AG08395 (cell line): ENCODE results near the gene EIF4E3.

Experiments
- DNase-seq: peaks from one replicate; pipeline ENCODE4 v3.0.0; 2012; ENCODE audit warnings: mixed read lengths, low spot score

The EIF4E3 gene

GRCh38 chr3:71725271-71725991 lies at the start of gene EIF4E3:
EIF4E3 (minus strand) TSS chr3:71725402; CDS start chr3:71725367, 35 bp downstream.
- DNase-seq = peak; percentile 81

GRCh38 chr3:71771884-71772283 lies 46.7 kb upstream of the EIF4E3 start:
- no peak for DNase-seq

- no peak for DNase-seq
These were observed 45.9 kb upstream of the EIF4E3 start for GRCh38 chr3:71771126-71771525.

- DNase-seq = no peak
These were observed 38.2 kb upstream of the EIF4E3 start for GRCh38 chr3:71763426-71763825.

GRCh38 chr3:71760140-71760539 lies 34.9 kb upstream of the EIF4E3 start:
- no peak for DNase-seq

GRCh38 chr3:71759401-71759800 lies 34.2 kb upstream of the EIF4E3 start:
- DNase-seq = no peak

- DNase-seq = no peak
These were observed 32.9 kb upstream of the EIF4E3 start for GRCh38 chr3:71758091-71758490.

GRCh38 chr3:71754610-71755253 lies 29.5 kb upstream of the EIF4E3 start:
- no peak for DNase-seq

- peak; percentile 40 for DNase-seq
These were observed 28.8 kb upstream of the EIF4E3 start, which contains the start of gene GPR27 for GRCh38 chr3:71753701-71754609. GPR27 (plus strand) TSS chr3:71753855; CDS start chr3:71754050, 195 bp downstream.

- DNase-seq = no peak
These were observed 27.9 kb upstream of the EIF4E3 start for GRCh38 chr3:71752831-71753700.

- DNase-seq = no peak
These were observed 26.4 kb upstream of the EIF4E3 start for GRCh38 chr3:71751602-71752001.

GRCh38 chr3:71744738-71745137 lies 19.5 kb upstream of the EIF4E3 start:
- no peak for DNase-seq

GRCh38 chr3:71742621-71743020 lies 17.4 kb upstream of the EIF4E3 start:
- DNase-seq = no peak

- no peak for DNase-seq
These were observed 9.7 kb upstream of the EIF4E3 start for GRCh38 chr3:71734881-71735280.

- no peak for DNase-seq
These were observed 8.1 kb upstream of the EIF4E3 start for GRCh38 chr3:71733319-71733718.

GRCh38 chr3:71732637-71733036 lies 7.4 kb upstream of the EIF4E3 start:
- DNase-seq = no peak

- no peak for DNase-seq
These were observed 3.6 kb upstream of the EIF4E3 start for GRCh38 chr3:71728632-71729342.

- DNase-seq = no peak
These were observed 944 bp upstream of the EIF4E3 start for GRCh38 chr3:71726146-71726545.

- DNase-seq = peak; percentile 47
These were observed 475 bp downstream of the EIF4E3 start for GRCh38 chr3:71724584-71725270.

GRCh38 chr3:71724171-71724453 lies 1.1 kb downstream of the EIF4E3 start:
- no peak for DNase-seq
